Stimulated activated CD8-positive, alpha-beta memory T cell treated with anti-CD3 and anti-CD28 coated beads, Interleukin-12 subunit alpha, Interleukin-12 subunit beta, amount 100 ng/mL, for 1 hour (primary cell): Measurements from ENCODE around the gene ALK.

Experiments used
- DNase-seq: peaks from one replicate; pipeline ENCODE4 v3.0.0-alpha.2; 2020; ENCODE audit warnings: low read depth

Gene ALK

DNA sequence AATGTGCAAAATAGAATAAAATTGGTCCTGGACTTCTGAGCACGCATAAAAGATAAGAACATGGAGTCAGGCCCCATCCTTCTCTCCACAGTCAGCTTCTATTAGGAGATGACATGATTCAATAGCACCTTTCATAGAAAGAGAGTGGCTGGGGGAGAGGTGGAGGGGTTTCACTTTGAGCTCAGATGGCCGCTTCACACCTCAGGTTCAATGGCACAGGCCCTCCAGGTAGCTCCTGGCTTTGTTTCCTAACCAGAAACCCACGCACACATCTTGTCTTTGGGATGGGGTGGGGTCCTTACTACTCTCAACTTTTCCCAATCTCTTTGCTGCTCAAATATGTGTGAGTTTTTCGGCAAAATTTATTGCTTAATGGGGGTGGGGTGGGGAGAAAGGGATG, 473.9 kb downstream of the ALK start:
- no peak for DNase-seq

DNA sequence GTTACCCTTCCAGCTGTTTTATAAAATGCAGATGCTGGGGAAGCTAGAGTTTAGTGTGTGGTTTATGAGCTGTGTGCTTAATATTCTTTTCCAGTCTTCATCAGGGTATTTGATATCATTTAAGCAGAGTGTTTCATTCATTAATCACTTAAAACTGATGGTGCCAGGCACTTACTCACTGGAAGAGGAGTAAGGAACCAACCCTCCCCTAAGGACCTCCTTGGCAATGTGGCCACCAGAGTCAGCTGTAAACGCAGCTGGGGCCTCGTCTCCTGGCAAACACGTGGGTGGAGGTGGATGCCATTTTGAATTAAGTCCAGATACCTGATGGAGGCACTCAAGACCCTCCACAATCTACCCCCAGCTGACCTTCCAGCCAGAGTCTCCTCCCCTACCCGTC, 474.5 kb downstream of the ALK start:
- no peak for DNase-seq

DNA sequence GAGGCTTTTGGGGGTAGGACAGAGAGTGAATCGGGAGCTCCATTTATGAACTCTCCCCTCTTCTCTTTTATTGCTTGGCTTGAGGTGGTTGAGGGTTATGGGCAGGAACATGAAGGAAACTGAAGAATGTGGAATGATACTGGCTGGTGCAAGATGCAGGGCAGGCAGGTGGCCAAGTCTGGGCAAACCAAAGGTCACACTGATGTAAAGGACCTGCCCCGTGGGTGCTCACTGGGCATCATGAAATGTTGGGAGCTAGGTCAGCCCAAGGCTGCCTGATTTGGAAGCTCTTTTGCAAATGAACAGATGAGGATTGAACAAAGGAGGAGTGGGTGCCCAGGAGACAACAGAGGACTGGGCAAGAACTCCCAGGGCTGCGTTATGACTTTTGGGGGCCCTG, 477.2 kb downstream of the ALK start:
- no peak for DNase-seq

DNA sequence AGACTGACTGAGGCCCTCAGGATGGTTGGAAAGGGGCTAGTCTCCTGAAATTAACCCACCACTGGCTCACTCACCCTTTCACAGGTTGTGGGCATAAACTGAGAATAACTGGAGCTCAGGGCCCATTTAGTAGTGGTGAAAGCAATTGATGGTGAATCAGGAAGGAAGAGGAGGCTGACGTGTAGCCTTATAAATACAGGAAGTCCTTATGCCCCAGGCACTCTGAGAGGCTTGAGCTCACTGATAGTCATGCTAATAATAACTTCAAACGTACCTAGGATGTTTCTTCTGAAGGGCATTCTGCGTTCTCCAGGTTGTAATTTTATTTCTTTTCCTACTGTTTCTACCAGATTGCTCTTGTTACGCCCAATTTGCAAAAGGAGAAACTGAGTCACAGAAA, 477.8 kb downstream of the ALK start:
- no peak for DNase-seq

DNA sequence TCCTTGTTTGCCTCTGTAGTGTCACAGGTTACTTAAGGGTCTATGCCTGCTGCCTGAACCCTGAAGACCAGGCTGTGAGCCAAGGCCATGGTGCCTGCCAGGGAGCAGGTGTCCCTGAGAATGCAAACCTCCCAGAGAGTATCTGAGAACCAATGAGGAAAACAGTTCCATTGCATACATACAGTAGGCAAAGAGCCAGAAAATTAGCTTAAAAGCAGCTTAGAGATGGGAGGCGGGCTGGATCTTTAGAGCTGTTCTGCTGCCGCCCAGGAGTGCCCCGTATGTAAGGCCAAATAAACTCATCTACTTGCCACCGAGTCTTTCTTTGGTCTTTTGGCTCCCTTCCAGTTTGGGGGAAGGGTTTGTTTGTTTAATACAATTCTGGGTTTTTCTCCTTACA, 478.2 kb downstream of the ALK start:
- no peak for DNase-seq

DNA sequence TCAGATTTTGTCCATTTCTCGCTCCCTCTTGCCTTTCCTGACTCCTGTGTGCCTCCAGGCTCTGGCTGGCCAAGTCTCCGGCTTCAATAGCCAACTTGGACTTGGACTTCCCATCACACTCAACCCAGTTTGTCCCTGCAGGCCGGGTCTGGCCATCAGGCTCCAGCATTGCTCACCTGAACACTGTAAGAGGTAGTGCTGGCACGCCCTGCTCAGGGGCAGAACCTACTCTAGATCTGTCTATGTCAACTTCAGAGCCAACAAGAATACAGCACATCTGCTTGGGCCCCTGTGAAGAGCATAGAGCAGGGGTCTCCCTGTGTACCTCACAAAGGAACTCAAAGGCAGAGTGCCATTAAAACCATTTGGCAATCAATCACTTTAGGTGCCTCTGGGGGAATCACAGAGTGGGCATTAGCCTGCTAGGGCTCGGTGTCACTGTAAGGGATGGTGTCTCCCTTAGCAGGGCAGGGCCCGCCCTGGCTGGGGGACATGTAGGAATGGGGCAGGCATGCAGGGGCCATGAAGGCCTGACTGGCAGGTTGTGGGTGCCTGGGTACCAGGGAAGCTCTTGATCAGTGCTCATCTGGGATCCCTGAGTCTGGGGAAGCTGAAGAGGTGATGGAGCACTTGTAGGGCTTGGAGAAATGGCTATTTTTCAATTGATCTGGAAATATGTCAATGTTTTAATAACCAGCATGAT, 480.3 kb downstream of the ALK start:
- no peak for DNase-seq

DNA sequence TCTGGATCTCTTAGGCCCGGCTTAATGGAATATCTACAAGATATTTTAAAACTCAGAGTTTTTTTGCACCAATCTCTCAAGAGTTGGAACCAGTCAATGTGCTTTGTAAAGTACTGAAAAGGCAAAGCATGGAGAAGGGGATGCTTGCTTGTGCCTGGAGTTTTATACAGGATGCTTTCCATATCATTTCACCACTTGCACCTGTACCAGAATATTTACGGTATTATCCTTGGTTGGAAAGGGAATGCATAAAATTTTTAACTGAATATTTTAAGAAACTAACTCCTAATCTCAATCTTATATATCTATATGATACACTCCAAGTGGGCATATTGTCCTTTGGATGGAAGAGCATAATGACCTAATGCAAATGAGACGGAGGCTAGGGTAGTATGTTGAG, 487.5 kb downstream of the ALK start:
- no peak for DNase-seq

DNA sequence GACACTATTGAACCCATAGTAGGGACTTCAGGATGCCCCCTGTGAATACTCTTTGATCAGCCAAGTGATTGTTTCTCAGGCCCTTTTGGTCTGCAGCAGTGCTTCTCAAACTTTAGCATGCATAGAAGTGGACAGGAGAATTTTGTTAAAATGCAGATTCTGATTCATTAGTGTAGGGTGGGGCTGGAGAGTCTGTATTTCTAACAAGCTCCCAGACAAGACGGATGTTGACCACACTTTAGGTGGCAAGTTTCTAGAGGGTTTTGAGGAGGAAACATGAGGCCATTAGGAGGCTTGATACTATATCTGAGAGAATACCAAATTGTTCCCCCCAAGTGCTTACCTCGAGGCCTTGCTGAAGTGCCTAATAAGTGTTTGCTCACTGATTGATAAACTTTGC, 488.3 kb downstream of the ALK start:
- DNase-seq: no peak

DNA sequence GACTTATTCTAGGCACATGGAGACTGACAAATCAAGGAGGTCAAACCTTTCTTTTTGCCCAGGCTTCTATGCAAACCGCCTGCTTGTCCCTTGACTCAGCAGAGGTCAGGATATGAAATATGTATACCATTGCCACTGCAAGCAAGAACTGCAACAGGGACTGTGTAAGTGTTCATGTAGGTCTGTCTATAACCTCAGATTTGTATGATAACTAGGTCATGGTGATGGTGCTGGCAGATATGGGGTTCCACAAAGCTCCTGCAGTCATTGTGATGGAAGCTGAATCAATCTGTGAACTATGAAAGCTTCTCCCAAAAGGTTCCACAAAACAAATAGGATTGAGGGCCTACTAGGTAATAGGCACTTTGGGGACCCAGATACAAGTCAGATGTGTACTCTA, 489.9 kb downstream of the ALK start:
- DNase-seq: no peak

DNA sequence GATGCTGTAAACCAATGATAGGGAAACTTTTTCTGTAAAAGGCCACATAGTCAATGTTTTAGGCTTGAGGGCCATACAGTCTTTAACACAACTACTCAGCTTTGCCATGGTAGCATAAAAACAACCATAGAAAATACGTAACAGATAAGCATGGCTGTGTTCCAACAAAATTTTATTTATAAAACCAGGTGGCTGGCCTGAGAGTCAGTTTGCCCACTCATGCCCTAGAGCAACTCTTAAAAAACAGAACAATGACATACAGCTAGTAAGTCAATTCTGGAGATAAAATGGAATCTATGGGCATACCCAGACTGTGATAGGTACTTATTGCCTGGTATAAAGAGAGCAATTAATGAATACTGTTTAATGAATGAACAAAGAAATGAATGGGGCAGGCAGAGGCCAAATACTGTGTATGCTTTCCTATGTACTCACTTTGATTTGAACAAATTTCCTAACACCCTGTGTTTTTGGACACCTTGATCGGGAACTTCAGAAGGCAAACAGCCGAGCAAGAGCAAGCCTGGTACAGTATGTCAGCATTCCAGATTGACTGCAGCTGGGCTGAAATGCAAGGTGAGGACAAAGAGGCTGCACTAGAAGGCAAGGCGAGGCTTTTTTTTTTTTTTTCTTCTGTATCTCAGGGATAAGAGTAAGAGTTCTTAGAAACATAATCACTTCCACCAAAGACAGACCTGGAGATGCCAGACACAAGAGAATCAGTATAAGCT, 490.8 kb downstream of the ALK start:
- no peak for DNase-seq

DNA sequence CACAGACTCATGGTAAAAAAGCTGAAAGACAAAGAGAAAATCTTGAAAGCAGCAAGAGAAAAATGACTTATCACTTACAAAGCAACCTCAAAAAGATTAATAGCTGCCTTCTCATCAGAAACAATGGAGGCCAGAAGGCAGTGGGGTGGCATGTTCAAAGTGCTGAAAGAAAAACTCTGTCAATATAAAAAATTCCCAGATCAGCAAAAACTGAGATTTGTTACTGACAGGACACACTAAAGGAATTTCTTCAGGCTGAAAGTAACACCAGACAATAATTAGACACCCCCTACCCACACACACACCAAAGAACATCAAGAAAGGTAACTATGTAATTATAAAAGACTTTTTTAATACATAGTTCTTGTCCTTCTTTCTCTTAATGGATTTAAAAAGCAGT, 495.0 kb downstream of the ALK start:
- no peak for DNase-seq

DNA sequence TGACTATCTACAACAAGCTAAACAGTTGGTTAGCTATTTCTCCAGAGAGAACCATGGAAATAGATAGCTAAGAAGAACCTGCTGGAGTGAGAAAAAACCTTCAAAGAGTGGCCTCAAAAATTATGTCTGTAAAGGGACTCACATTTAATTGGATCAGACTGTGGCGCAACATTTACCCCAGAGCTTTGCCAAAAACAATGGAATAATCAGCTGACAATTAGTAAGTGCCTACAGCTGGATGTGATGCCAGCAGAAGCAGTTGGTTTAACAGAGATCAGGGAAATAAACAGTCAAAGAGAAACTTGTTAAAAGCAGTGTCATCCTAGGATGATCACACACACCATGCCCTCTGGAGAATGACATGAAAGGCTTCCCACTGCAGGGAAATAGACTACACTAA, 495.5 kb downstream of the ALK start:
- DNase-seq: no peak

DNA sequence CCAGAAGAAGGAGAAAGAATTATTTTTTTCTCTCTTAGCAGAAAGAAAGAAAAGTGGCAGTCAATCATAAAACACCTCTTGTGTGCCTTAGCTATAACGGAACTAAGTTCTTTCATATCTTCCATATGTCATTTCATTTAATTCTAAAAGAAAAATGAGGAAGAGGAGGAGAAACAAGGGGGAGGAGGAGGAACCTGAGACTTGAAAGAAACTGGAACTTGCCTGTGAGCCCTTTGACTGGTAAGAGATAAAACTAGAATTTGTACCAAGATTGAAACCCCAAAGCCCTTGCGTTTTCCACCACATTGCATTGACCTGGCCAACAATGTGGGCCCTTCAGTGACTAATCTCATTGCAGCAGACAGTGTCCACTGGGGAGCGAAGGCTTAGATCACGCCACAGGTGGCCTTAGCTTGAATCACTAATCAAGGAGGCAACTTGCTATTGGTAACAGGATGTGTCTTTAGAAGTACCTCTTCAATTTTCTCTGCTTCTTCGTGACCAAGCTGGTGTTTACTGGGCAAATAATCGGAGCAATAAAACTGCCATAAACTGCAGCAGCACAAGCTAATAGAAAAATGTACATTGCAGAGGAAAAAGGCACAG, 498.2 kb downstream of the ALK start:
- DNase-seq: no peak

DNA sequence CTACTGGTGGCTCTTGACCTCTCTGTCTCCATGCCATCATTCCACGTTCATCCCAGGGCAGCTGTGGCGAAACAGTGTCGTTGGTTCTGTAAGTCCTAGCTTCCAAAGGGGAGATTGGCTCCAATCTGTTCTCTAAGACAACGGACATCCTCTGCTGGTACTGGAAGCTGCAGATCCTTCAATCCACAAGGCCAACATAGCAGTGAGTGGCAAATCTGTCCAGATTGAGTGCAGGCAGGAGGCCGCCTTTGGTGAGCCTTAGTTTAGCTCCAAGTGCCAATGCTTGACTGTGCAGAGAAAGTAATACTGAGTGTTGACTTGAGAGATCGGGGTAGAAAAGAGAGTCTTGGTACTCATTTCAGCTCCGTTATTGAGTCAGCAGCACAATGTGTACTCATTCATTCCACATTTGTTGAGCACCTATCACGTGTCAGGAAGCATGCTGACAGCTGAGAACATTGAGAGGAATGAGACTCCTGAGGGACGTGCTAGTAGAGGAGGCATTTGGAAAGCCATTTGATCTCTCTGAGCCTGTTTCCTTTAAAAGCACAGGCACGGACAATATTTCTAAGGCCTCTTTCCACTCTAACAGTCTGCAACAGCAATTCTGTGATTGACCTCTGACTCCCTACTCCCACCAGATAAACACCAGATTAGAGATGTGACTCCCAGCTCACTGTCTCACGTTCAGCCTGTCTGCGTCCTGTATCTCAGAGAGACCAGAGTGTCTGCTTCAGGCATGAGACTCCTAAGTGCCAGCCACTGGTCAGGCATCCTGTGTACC, 500.2 kb downstream of the ALK start:
- DNase-seq: no peak

DNA sequence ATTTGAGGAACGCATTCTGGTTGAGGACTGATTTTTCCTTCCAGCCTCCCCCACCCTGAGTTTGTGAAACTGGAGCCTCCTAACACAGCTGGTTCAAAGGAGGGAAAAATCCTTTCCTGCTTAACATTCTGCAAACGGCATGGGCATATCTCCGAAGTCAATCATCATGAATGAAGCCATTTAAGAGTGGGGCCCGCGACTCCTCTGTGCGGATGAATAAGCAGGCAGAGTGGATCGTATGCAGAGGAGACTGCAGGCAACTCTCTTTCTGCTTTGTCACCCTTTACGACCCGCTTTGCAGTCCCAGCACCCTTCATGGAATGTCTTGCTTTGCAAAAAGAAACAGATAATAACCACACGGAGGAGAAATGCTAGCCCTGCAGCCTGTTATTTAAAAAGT, 500.9 kb downstream of the ALK start:
- DNase-seq: no peak

DNA sequence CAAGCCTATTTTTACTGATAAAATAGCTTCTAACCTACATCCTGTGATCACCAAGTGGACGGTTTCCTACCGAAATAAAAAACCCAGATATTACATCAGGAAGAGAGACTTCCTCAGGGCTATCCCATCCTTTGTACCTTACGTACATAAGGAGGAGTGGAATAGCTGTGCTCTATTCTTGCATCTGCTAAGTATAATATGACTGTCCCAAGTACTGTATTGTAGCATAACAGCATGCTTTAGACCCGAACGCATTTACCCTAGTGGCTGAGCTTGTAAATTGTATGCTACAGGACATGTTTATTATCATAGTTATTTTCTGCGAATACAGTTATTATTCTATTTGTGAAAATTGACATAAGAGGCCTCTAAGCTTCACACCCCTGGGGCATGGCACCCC, 503.8 kb downstream of the ALK start:
- DNase-seq: no peak

DNA sequence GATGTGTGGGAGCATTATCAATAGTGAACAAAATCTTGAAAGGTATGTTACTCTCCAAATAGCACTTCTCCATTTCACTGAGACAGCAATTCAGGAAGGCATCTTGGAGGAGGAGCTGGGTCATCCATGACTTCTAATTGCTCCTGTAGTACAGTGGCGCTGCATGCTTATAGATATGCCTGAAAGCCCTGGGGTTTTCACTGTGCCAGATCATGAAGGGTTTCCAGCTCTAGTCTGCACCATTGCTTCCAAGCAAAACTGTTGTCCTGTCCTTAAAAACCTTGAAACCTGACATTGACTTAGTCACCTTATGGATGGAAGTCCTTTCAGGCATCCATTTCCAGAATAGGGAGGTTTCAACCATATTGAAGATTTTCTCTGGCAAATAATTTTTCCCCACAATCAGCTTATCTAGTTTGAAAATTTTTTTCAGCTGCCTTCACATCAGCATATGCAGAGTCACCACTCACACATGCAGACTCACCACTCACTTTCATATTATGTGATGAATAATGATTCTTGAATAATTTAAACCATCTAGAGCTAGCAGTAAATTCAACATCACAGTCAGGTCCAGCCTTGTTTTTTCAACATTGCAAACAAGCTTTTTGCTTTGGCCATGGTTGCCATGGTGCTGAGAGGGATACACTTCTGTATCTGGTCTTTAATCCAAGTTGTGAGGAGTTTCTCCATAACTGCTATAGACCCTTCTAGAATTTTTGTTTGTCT, 509.0 kb downstream of the ALK start:
- no peak for DNase-seq

DNA sequence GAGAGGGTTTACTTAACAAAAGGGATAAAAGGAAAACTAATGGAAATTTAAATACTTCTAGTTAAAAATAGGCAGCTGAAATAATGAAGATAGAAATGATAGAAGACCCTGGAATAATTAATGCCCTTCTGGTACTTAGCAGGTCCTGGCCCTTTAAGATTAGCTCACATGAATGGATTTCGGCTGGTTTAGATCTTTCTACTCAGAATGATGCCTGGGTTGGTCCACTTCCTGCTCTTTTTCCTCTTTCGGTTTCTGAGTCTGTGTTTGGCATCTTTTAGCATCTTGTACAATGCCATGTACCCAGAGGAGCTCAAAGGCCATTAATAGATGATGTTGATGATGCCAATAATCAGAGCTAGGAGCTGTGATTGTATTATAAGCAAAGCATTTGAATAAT, 515.7 kb downstream of the ALK start:
- no peak for DNase-seq

DNA sequence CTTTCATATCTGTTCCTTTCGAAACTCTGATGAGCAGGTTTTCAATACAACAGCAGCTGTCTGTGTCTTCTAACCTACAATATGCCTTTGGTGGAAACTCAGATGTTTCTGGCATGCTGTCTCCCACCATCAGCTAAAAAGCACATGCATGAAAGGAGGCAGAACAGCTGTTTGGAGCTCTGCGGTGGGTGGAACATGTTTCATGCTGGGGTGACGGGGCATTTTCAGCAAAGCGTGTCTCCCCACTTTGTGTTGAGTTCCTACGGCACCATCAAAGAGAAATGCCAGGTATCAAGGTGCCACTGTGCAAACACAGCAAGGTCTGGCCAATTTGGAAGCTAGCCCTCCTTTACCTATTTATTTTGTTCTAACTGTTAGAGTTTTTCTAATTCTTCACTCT, 516.1 kb downstream of the ALK start:
- DNase-seq: no peak

DNA sequence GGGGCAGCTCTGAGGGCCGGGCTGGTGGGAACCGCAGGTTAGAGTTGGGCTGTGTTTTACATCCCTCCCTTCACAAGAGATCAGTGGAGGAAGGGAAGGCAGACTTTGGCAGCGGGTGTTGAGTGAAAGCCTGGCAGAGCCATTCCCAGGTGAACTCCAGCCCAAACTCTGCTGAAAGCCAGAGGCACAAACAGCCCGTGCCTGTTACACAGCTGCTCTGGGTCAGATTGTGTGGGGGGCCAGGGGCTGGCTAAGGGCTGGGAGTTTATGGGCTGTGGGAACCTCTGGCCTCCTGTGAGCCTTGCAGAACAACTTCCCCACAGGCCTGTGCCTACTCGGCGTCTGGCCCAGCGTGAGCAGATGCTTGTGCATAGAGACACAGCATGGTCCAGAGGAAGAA, 519.4 kb downstream of the ALK start:
- no peak for DNase-seq

DNA sequence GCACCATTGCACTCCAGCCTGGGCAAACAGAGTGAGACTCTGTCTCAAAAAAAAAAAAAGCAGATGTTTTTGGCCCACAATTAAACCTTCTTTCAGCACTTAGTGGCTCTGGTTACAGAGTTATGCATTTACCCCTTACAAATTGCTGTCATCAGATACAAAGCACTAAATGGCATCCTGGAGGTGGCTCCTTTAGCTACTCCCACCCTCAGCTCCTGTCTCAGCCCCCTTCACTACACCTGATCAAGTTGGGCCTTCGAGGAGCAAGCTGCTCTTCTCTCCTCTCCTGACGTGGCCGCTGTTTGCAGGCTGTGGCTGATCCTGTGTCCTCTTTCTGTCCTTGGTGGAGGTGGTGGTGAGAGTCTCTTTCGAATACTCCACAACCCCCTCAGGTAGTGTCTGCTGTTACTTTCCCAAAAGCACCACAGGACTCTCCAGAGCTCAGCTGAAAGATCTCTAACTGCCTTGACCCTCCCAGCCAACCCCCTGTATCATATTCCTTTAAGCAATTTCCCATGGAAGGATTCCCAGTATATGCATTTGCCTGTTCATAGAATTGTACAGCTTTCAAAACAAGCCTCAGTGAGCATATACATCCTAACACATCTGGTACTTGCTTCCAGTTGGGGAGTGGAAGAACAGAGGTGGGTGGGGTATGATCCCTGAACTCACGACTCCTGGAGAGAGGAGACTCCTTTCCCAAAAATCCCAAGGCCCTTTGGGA, 520.3 kb downstream of the ALK start:
- no peak for DNase-seq
